Endothelial cell of umbilical vein (primary cell): Measurements from ENCODE around the gene CAMTA1.

Experiments
- EZH2 ChIP-seq: IDR thresholded peaks from 2 replicates; pipeline ENCODE4 v1.6.1; 2012; ENCODE audit warnings: borderline replicate concordance, low read depth, mild to moderate bottlenecking, moderate library complexity, low read length, inconsistent platforms; ENCODE audit not compliant: severe bottlenecking
- FOS ChIP-seq: IDR thresholded peaks from 2 replicates; pipeline ENCODE4 v1.6.1; 2011; ENCODE audit warnings: mild to moderate bottlenecking, low read length, moderate library complexity, borderline replicate concordance; ENCODE audit not compliant: insufficient read depth
- GATA2 ChIP-seq: IDR thresholded peaks from 2 replicates; pipeline ENCODE4 v1.7.0; 2011; ENCODE audit warnings: low read depth, mild to moderate bottlenecking, moderate library complexity, mixed read lengths, low read length; ENCODE audit not compliant: insufficient read length, insufficient read depth
- JUN ChIP-seq: IDR thresholded peaks from 2 replicates; pipeline ENCODE4 v1.6.1; 2011; ENCODE audit warnings: borderline replicate concordance, low read depth; ENCODE audit not compliant: insufficient read length, insufficient read depth
- MAX ChIP-seq: IDR thresholded peaks from 2 replicates; pipeline ENCODE4 v1.6.1; 2011; ENCODE audit not compliant: insufficient read depth, insufficient read length
- MYC ChIP-seq: IDR thresholded peaks from one replicate; pipeline ENCODE4 v1.6.1; 2011; ENCODE audit warnings: mild to moderate bottlenecking, low read depth, low read length
- POLR2A ChIP-seq: IDR thresholded peaks from 2 replicates; pipeline ENCODE4 v1.6.1; 2012; ENCODE audit warnings: low read depth, mild to moderate bottlenecking, control low read depth, low read length
- POLR2AphosphoS5 ChIP-seq: IDR thresholded peaks from 2 replicates; pipeline ENCODE4 v1.6.1; 2012; ENCODE audit warnings: low read depth, mild to moderate bottlenecking, control low read depth, low read length, moderate library complexity; ENCODE audit not compliant: insufficient read depth
- TF ChIP-seq, protein P1 (sequence below), 2 donors: IDR thresholded peaks; 1 replicate in 1 of 2; 2 replicates in 1 of 2; pipeline ENCODE4 v1.5.1; 2011; ENCODE audit warnings: low read length in 2 of 2, mild to moderate bottlenecking in 2 of 2, moderate library complexity in 2 of 2, control low read depth in 1 of 2, inconsistent platforms in 1 of 2, low read depth in 1 of 2; ENCODE audit not compliant: insufficient read depth in 1 of 2; ENCODE audit errors: extremely low read depth in 1 of 2

DNA sequence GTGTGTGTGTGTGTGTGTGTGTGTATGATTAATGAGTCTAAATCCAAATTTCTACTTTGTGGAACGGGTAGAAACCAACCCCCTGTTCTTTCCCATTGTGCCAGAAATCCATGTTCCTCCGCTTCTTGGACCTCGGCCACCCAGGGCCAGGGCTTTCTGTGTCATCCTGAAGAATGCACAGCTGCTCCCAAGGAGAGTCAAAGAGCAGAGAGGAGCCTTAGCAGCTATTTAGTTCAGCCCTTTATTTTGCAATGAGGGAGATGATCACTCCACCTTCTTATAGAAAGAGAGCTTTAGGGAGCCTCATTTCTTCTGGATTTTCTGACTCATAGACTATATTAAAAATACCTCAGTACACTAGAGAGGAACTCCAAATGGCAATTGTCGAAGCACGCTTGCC, 496.6 kb downstream of the CAMTA1 start:
- TF ChIP-seq, protein P1, sequence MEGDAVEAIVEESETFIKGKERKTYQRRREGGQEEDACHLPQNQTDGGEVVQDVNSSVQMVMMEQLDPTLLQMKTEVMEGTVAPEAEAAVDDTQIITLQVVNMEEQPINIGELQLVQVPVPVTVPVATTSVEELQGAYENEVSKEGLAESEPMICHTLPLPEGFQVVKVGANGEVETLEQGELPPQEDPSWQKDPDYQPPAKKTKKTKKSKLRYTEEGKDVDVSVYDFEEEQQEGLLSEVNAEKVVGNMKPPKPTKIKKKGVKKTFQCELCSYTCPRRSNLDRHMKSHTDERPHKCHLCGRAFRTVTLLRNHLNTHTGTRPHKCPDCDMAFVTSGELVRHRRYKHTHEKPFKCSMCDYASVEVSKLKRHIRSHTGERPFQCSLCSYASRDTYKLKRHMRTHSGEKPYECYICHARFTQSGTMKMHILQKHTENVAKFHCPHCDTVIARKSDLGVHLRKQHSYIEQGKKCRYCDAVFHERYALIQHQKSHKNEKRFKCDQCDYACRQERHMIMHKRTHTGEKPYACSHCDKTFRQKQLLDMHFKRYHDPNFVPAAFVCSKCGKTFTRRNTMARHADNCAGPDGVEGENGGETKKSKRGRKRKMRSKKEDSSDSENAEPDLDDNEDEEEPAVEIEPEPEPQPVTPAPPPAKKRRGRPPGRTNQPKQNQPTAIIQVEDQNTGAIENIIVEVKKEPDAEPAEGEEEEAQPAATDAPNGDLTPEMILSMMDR (IDR thresholded peaks at IDR 0.05; ENCODE audit: extremely low read depth in 1 of 2, insufficient read depth in 1 of 2, low read depth in 1 of 2, low read length in 2 of 2): no peak
- TF ChIP-seq POLR2AphosphoS5 (no peak), MAX (no peak), EZH2 (no peak), JUN (no peak), POLR2A (no peak), FOS (no peak), GATA2 (no peak), MYC (no peak)
